Activated CD4-positive, alpha-beta memory T cell treated with anti-CD3 and anti-CD28 coated beads for 36 hours (primary cell): ENCODE results near the gene CPD. TPM values are rescaled to one million over a fixed set of nuclear protein-coding genes. Genes with fewer than 3 reads are reported as not detected.

ENCODE experiments used
- CTCF ChIA-PET: fragments of 350-600 bp; sonication (Branson Sonifier 250); formaldehyde crosslinking; loops from one replicate; lab custom pipeline; 2021; ENCODE audit warnings: antibody characterized with exemption, inconsistent platforms; lab: Charles Lee
- POLR2A ChIA-PET: fragments of 350-600 bp; sonication (Branson Sonifier 250); formaldehyde crosslinking; loops from one replicate; lab custom pipeline; 2021; ENCODE audit warnings: antibody characterized with exemption; lab: Charles Lee
- DNase-seq: peaks from one replicate; pipeline ENCODE4 v3.0.0-alpha.2; 2020
- H3K27ac Mint-ChIP-seq: one replicate; pipeline ENCODE4 v1.8.0; 2021; ENCODE audit warnings: mixed read lengths
- H3K27me3 Mint-ChIP-seq: one replicate; pipeline ENCODE4 v1.8.0; 2021; ENCODE audit warnings: mixed read lengths
- H3K36me3 Mint-ChIP-seq: one replicate; pipeline ENCODE4 v1.8.0; 2021; ENCODE audit warnings: mixed read lengths
- H3K4me1 Mint-ChIP-seq: one replicate; pipeline ENCODE4 v1.8.0; 2021; ENCODE audit warnings: low read depth, mixed read lengths
- H3K4me3 Mint-ChIP-seq: one replicate; pipeline ENCODE4 v1.8.0; 2021; ENCODE audit warnings: mild to moderate bottlenecking, mixed read lengths
- H3K9me3 Mint-ChIP-seq: one replicate; pipeline ENCODE4 v1.8.0; 2021; ENCODE audit warnings: mixed read lengths
- intact Hi-C: fragments of 100-400 bp; cut with micrococcal nuclease; formaldehyde crosslinking; loops from one replicate; pipeline ENCODE4 v1.15.1; 2023
- total RNA-seq, 2 experiments: library from RNA; stranded (reverse); gene quantifications; one replicate each; pipeline ENCODE4 v1.2.3, GENCODE V29; 2021

The CPD gene
- total RNA-seq, 2 experiments from 2014 or later = 34.1 to 34.3 TPM

GRCh38 chr17:30354701-30355100 is 24.0 kb upstream of the CPD start:
- no peak for DNase-seq
- Mint-ChIP-seq H3K4me1 (peaks cover 11% of the 10 kb centered on the region), H3K27ac (no peak overlapping the region), H3K27me3 (no peaks in the 10 kb centered on the region), H3K36me3 (no peaks in the 10 kb centered on the region), H3K4me3 (no peak overlapping the region), H3K9me3 (no peaks in the 10 kb centered on the region)
- CTCF ChIA-PET = interaction anchor here (0.6 to 1.1 kb wide), 4 partner anchors 18 to 246 kb away, joined by 3 to 5 read pairs (median 4); no protein-coding TSS in a partner anchor
- intact Hi-C loops = no loop called here
- POLR2A ChIA-PET = no interaction called here

- Mint-ChIP-seq H3K27ac (no peak overlapping the region), H3K9me3 (peaks cover 11% of the 10 kb centered on the region), H3K4me1 (peaks cover 12% of the 10 kb centered on the region), H3K27me3 (no peaks in the 10 kb centered on the region), H3K36me3 (peaks cover 4% of the 10 kb centered on the region), H3K4me3 (no peak overlapping the region)
- POLR2A ChIA-PET = no interaction called here
- intact Hi-C loops = no loop called here
- no peak for DNase-seq
- CTCF ChIA-PET = interaction anchor here (1.0 to 1.7 kb wide), 2 partner anchors 16 to 233 kb away, joined by 3 to 5 read pairs; no protein-coding TSS in a partner anchor
Measured at GRCh38 chr17:30357476-30357875, 21.3 kb upstream of the CPD start.

- Mint-ChIP-seq H3K27ac (no peak overlapping the region), H3K36me3 (peaks cover 6% of the 10 kb centered on the region), H3K27me3 (no peaks in the 10 kb centered on the region), H3K4me3 (no peak overlapping the region), H3K9me3 (peaks cover 14% of the 10 kb centered on the region), H3K4me1 (peaks cover 18% of the 10 kb centered on the region)
- CTCF ChIA-PET = interaction anchor here (0.7 to 1.7 kb wide), 3 partner anchors 10 to 22 kb away, joined by 3 to 5 read pairs (median 3); no protein-coding TSS in a partner anchor
- POLR2A ChIA-PET = no interaction called here
- intact Hi-C loops = no loop called here
- DNase-seq = no peak
Measured at GRCh38 chr17:30358055-30358760, 20.5 kb upstream of the CPD start.

- Mint-ChIP-seq H3K4me1 (peaks cover 24% of the 10 kb centered on the region), H3K4me3 (no peak overlapping the region), H3K27ac (no peak overlapping the region), H3K9me3 (peaks cover 14% of the 10 kb centered on the region), H3K27me3 (no peaks in the 10 kb centered on the region), H3K36me3 (peaks cover 6% of the 10 kb centered on the region)
- DNase-seq = no peak
- ChIA-PET CTCF (interaction anchor here (0.6 kb wide), 2 partner anchors 11 to 21 kb away, joined by 3 read pairs; no protein-coding TSS in a partner anchor), POLR2A (no interaction called here)
- intact Hi-C loops = loop anchor here (5.0 kb wide), 3 partner anchors 117 to 1147 kb away; partner anchors contain the start of genes CRLF3 and GOSR1
Measured at GRCh38 chr17:30360086-30360808, 18.5 kb upstream of the CPD start.

GRCh38 chr17:30361766-30362279 is 16.9 kb upstream of the CPD start:
- ChIA-PET POLR2A (no interaction called here), CTCF (interaction anchor here (0.8 to 1.4 kb wide), 6 partner anchors 21 to 115 kb away, joined by 3 to 5 read pairs (median 4); partner anchors contain the start of gene GOSR1)
- Mint-ChIP-seq H3K27ac (no peak overlapping the region), H3K36me3 (peaks cover 6% of the 10 kb centered on the region), H3K4me1 (peaks cover 28% of the 10 kb centered on the region), H3K9me3 (peaks cover 14% of the 10 kb centered on the region), H3K27me3 (no peaks in the 10 kb centered on the region), H3K4me3 (no peak overlapping the region)
- no peak for DNase-seq
- intact Hi-C loops = loop anchor here (2.0 to 5.0 kb wide), 4 partner anchors 21 to 1145 kb away; partner anchors contain the start of genes CRLF3 and GOSR1

- ChIA-PET POLR2A (interaction anchor here (0.6 to 1.3 kb wide), 11 partner anchors 9 to 950 kb away, joined by 3 to 12 read pairs (median 4); partner anchors contain the start of genes CPD and GOSR1), CTCF (interaction anchor here (0.6 to 1.6 kb wide), 12 partner anchors 9 to 746 kb away, joined by 3 to 17 read pairs (median 5); partner anchors contain the start of gene BLMH)
- Mint-ChIP-seq H3K4me1 (peaks cover 28% of the 10 kb centered on the region), H3K9me3 (peaks cover 14% of the 10 kb centered on the region), H3K27me3 (no peaks in the 10 kb centered on the region), H3K4me3 (peak overlapping the region; percentile 13), H3K27ac (peak overlapping the region; percentile 78), H3K36me3 (peaks cover 6% of the 10 kb centered on the region)
- intact Hi-C loops = loop anchor here (1.0 to 5.0 kb wide), 8 partner anchors 9 to 1144 kb away; partner anchors contain the start of genes CPD, CRLF3 and GOSR1
- DNase-seq = peak; percentile 94
Measured at GRCh38 chr17:30363715-30364202, 15.0 kb upstream of the CPD start.

GRCh38 chr17:30366536-30366935 is 12.2 kb upstream of the CPD start:
- Mint-ChIP-seq H3K4me1 (peaks cover 42% of the 10 kb centered on the region), H3K27ac (peak overlapping the region; percentile 35), H3K9me3 (peaks cover 9% of the 10 kb centered on the region), H3K27me3 (no peaks in the 10 kb centered on the region), H3K36me3 (peaks cover 2% of the 10 kb centered on the region), H3K4me3 (no peak overlapping the region)
- intact Hi-C loops = no loop called here
- CTCF ChIA-PET = interaction anchor here (1.4 to 3.5 kb wide), 3 partner anchors 27 to 110 kb away, joined by 3 to 15 read pairs (median 8); no protein-coding TSS in a partner anchor
- POLR2A ChIA-PET = interaction anchor here (0.6 kb wide), 1 partner anchor 952 kb away, joined by 3 read pairs; no protein-coding TSS in a partner anchor
- no peak for DNase-seq

GRCh38 chr17:30368912-30369720 is 9.6 kb upstream of the CPD start:
- Mint-ChIP-seq H3K36me3 (no peaks in the 10 kb centered on the region), H3K27ac (no peak overlapping the region), H3K4me3 (no peak overlapping the region), H3K4me1 (peaks cover 43% of the 10 kb centered on the region), H3K27me3 (no peaks in the 10 kb centered on the region), H3K9me3 (no peaks in the 10 kb centered on the region)
- intact Hi-C loops = no loop called here
- no peak for DNase-seq
- ChIA-PET CTCF (interaction anchor here (0.9 kb wide), 1 partner anchor 33 kb away, joined by 3 read pairs; no protein-coding TSS in a partner anchor), POLR2A (no interaction called here)

- POLR2A ChIA-PET = no interaction called here
- H3K4me3 Mint-ChIP-seq = no peak overlapping the region
- H3K9me3 Mint-ChIP-seq = no peaks in the 10 kb centered on the region
- intact Hi-C loops = loop anchor here (10.0 kb wide), 1 partner anchor 345 kb away; no protein-coding TSS in a partner anchor
- no peak for DNase-seq
- no peaks in the 10 kb centered on the region for H3K27me3 Mint-ChIP-seq
- no peaks in the 10 kb centered on the region for H3K36me3 Mint-ChIP-seq
- peaks cover 40% of the 10 kb centered on the region for H3K4me1 Mint-ChIP-seq
- CTCF ChIA-PET = interaction anchor here (0.9 to 1.3 kb wide), 2 partner anchors 30 to 34 kb away, joined by 3 to 4 read pairs; no protein-coding TSS in a partner anchor
- H3K27ac Mint-ChIP-seq = no peak overlapping the region
Measured at GRCh38 chr17:30369995-30370394, 8.7 kb upstream of the CPD start.

GRCh38 chr17:30372755-30373154 is 6.0 kb upstream of the CPD start:
- Mint-ChIP-seq H3K27me3 (no peaks in the 10 kb centered on the region), H3K27ac (no peak overlapping the region), H3K4me3 (no peak overlapping the region), H3K36me3 (no peaks in the 10 kb centered on the region), H3K4me1 (peaks cover 50% of the 10 kb centered on the region), H3K9me3 (no peaks in the 10 kb centered on the region)
- intact Hi-C loops = loop anchor here (1.0 to 10.0 kb wide), 3 partner anchors 8 to 342 kb away; no protein-coding TSS in a partner anchor
- POLR2A ChIA-PET = interaction anchor here (1.0 to 1.1 kb wide), 2 partner anchors 9 to 42 kb away, joined by 4 to 5 read pairs; no protein-coding TSS in a partner anchor
- CTCF ChIA-PET = interaction anchor here (1.0 to 1.4 kb wide), 2 partner anchors 9 to 36 kb away, joined by 5 read pairs; no protein-coding TSS in a partner anchor
- peak; percentile 62 for DNase-seq
